HCT116 (cell line): ENCODE measurements around the gene WWOX. TPM values are rescaled to one million over a fixed set of nuclear protein-coding genes. Genes with fewer than 3 reads are reported as not detected.

ENCODE experiments used
- ATAC-seq: fragments of 200-7000 bp; cut with Tn5 transposase; 2 replicates; pipeline ENCODE4 v1.9.1; 2020; ENCODE audit warnings: mild to moderate bottlenecking, moderate library complexity
- BruUV-seq: library from RNA; stranded (reverse); fragments of 400-500 nt; replicated peaks from 2 replicates; lab custom pipeline; 2021; lab: Mats Ljungman, UMichigan
- CTCF ChIA-PET: fragments of 300-600 bp; sonication (Branson Sonifier 250); formaldehyde crosslinking; loops from one replicate; lab custom pipeline; 2021; ENCODE audit warnings: antibody characterized with exemption; lab: Charles Lee
- POLR2A ChIA-PET: fragments of 300-600, 350-600 bp; sonication (Branson Sonifier 250); formaldehyde crosslinking; loops from one replicate; lab custom pipeline; 2021; ENCODE audit warnings: antibody characterized with exemption; lab: Charles Lee
- RAD21 ChIA-PET, 2 experiments: fragments of 300-600 bp; sonication (Branson Sonifier 250); formaldehyde crosslinking; loops; one replicate each; lab custom pipeline; 2023; ENCODE audit warnings: low total read pairs in 2 of 2; ENCODE audit not compliant: uncharacterized antibody in 2 of 2, unreplicated experiment in 2 of 2, low non-redundant PET in 1 of 2; lab: Charles Lee
- DNase-seq: peaks from one replicate; pipeline ENCODE4 v3.0.0-alpha.2; 2010; ENCODE audit warnings: low read depth, low spot score
- H2AFZ ChIP-seq: fragments of 200-600 bp; shearing (Covaris generic), sonication (generic); 2 replicates; pipeline ENCODE4 v1.6.1; 2017; ENCODE audit warnings: low read depth, mixed run types, mixed read lengths, antibody characterized with exemption, low read length; ENCODE audit not compliant: poor library complexity, severe bottlenecking
- H3K27ac ChIP-seq: 2 replicates; pipeline ENCODE4 v1.5.1; 2012; ENCODE audit warnings: low read depth, low read length
- H3K27me3 ChIP-seq: fragments of 200-600 bp; sonication (generic); 2 replicates; pipeline ENCODE4 v1.6.1; 2016; ENCODE audit warnings: mixed run types, low read length, mixed read lengths; ENCODE audit not compliant: insufficient read depth
- H3K36me3 ChIP-seq, 2 experiments: fragments of 200-500 bp in 1 of 2; fragments of 200-600 bp in 1 of 2; sonication (Bioruptor generic) in 1 of 2; sonication (generic) in 1 of 2; 2 replicates each; pipeline versions ENCODE4 v1.5.1 to v1.6.1; 2014 to 2016; ENCODE audit warnings: low read length in 2 of 2, inconsistent platforms in 1 of 2, mixed read lengths in 1 of 2, mixed run types in 1 of 2; ENCODE audit not compliant: insufficient read depth in 2 of 2, control insufficient read depth in 1 of 2
- H3K4me1 ChIP-seq, 2 experiments: fragments of 200-600 bp in 1 of 2; sonication (generic) in 1 of 2; 2 replicates each; pipeline versions ENCODE4 v1.5.1 to v1.6.1; 2012 to 2017; ENCODE audit warnings: low read length in 2 of 2, inconsistent platforms in 1 of 2, mild to moderate bottlenecking in 1 of 2, mixed read lengths in 1 of 2, mixed run types in 1 of 2, moderate library complexity in 1 of 2; ENCODE audit not compliant: insufficient read depth in 2 of 2, control insufficient read depth in 1 of 2
- H3K4me2 ChIP-seq: fragments of 200-600 bp; sonication (generic); 2 replicates; pipeline ENCODE4 v1.6.1; 2017; ENCODE audit warnings: mixed run types, low read length, mixed read lengths
- H3K4me3 ChIP-seq, 2 experiments: fragments of 200-600 bp in 1 of 2; sonication (generic) in 1 of 2; replicated peaks in 1 of 2; 2 replicates each; pipeline ENCODE4 v1.5.1; 2011 to 2016; ENCODE audit warnings: low read length in 2 of 2, control low read depth in 1 of 2, low read depth in 1 of 2, mild to moderate bottlenecking in 1 of 2, mixed read lengths in 1 of 2, mixed run types in 1 of 2
- H3K79me2 ChIP-seq: fragments of 200-600 bp; sonication (generic); 2 replicates; pipeline ENCODE4 v1.6.1; 2017; ENCODE audit warnings: mild to moderate bottlenecking, mixed run types, low read length, moderate library complexity, mixed read lengths; ENCODE audit not compliant: insufficient read depth
- H3K9ac ChIP-seq: fragments of 200-600 bp; sonication (generic); 2 replicates; pipeline ENCODE4 v1.6.1; 2016; ENCODE audit warnings: low read length, mixed read lengths
- H3K9me2 ChIP-seq: fragments of 200-600 bp; sonication (generic), shearing (Covaris generic); 2 replicates; pipeline ENCODE4 v1.6.1; 2017; ENCODE audit warnings: mixed run types, mild to moderate bottlenecking, moderate library complexity; ENCODE audit not compliant: insufficient read depth
- H3K9me3 ChIP-seq, 2 experiments: fragments of 200-500 bp in 1 of 2; fragments of 200-600 bp in 1 of 2; sonication (Bioruptor generic) in 1 of 2; sonication (generic) in 1 of 2; 2 replicates each; pipeline ENCODE4 v1.6.1; 2014 to 2017; ENCODE audit warnings: low read length in 2 of 2, mixed read lengths in 2 of 2, inconsistent platforms in 1 of 2, low read depth in 1 of 2, mild to moderate bottlenecking in 1 of 2, mixed run types in 1 of 2, moderate library complexity in 1 of 2; ENCODE audit not compliant: control insufficient read depth in 1 of 2, insufficient read depth in 1 of 2
- H4K20me1 ChIP-seq: fragments of 200-600 bp; sonication (generic), shearing (Covaris generic); 2 replicates; pipeline ENCODE4 v1.6.1; 2017; ENCODE audit warnings: mixed run types, mild to moderate bottlenecking, moderate library complexity; ENCODE audit not compliant: insufficient read depth
- EGR1 ChIP-seq: IDR thresholded peaks from 2 replicates; pipeline ENCODE4 v1.6.1; 2012; ENCODE audit warnings: low read depth
- ELF1 ChIP-seq: IDR thresholded peaks from 2 replicates; pipeline ENCODE4 v1.6.1; 2012; ENCODE audit warnings: low read depth, borderline replicate concordance
- EZH2 ChIP-seq: fragments of 200-600 bp; sonication (generic); IDR thresholded peaks from 2 replicates; pipeline ENCODE4 v1.6.1; 2017; ENCODE audit warnings: antibody characterized with exemption, mixed run types
- FOSL1 ChIP-seq: IDR thresholded peaks from 2 replicates; pipeline ENCODE4 v1.6.1; 2012; ENCODE audit warnings: low read depth
- POLR2A ChIP-seq: IDR thresholded peaks from 2 replicates; pipeline ENCODE4 v1.7.0; 2011; ENCODE audit warnings: borderline replicate concordance; ENCODE audit not compliant: insufficient read depth, insufficient read length; ENCODE audit errors: extremely low read depth
- POLR2AphosphoS5 ChIP-seq: IDR thresholded peaks from 2 replicates; pipeline ENCODE4 v1.6.1; 2011; ENCODE audit warnings: mild to moderate bottlenecking, low read depth, low read length, moderate library complexity
- SP1 ChIP-seq: IDR thresholded peaks from 2 replicates; pipeline ENCODE4 v1.6.1; 2012; ENCODE audit warnings: low read depth
- SRF ChIP-seq: IDR thresholded peaks from 2 replicates; pipeline ENCODE4 v1.6.1; 2012; ENCODE audit warnings: low read depth
- TCF7L2 ChIP-seq: IDR thresholded peaks from 2 replicates; pipeline ENCODE4 v1.7.0; 2011; ENCODE audit warnings: borderline replicate concordance, inconsistent platforms; ENCODE audit not compliant: insufficient read depth, insufficient read length; ENCODE audit errors: extremely low read depth
- YY1 ChIP-seq: IDR thresholded peaks from 2 replicates; pipeline ENCODE4 v1.6.1; 2011; ENCODE audit warnings: low read length, low read depth, moderate library complexity, mild to moderate bottlenecking; ENCODE audit not compliant: insufficient replicate concordance; ENCODE audit errors: extremely low read depth
- ZFX ChIP-seq: fragments of 450-650 bp; IDR thresholded peaks from 2 replicates; pipeline ENCODE4 v1.6.1; 2017
- intact Hi-C: fragments of 100-400 bp; cut with micrococcal nuclease; formaldehyde crosslinking; loops from 2 replicates; pipeline ENCODE4 v1.10.0; 2022
- total RNA-seq: library from RNA; stranded (reverse); gene quantifications from one replicate; pipeline ENCODE4 v1.2.1, GENCODE V29; 2021; ENCODE audit not compliant: unreplicated experiment
- TF ChIP-seq, protein P1 (sequence below): IDR thresholded peaks from 2 replicates; pipeline ENCODE4 v1.6.1; 2011; ENCODE audit warnings: mild to moderate bottlenecking, low read length, moderate library complexity; ENCODE audit not compliant: insufficient replicate concordance; ENCODE audit errors: extremely low read depth
- TF ChIP-seq, protein P2 (sequence below), 3 experiments: fragments of 200-600 bp in 1 of 3; sonication (generic) in 1 of 3; IDR thresholded peaks in 2 of 3; conservative IDR thresholded peaks in 1 of 3; 2 replicates each; pipeline ENCODE4 v1.5.1; 2012 to 2017; ENCODE audit warnings: low read depth in 2 of 3, low read length in 2 of 3, antibody characterized with exemption in 1 of 3, borderline replicate concordance in 1 of 3, control low read depth in 1 of 3, mild to moderate bottlenecking in 1 of 3, mixed read lengths in 1 of 3, mixed run types in 1 of 3, moderate library complexity in 1 of 3; ENCODE audit not compliant: insufficient read depth in 1 of 3

WWOX gene
- total RNA-seq, 1 experiment from 2014 or later, result 13.7 TPM

DNA sequence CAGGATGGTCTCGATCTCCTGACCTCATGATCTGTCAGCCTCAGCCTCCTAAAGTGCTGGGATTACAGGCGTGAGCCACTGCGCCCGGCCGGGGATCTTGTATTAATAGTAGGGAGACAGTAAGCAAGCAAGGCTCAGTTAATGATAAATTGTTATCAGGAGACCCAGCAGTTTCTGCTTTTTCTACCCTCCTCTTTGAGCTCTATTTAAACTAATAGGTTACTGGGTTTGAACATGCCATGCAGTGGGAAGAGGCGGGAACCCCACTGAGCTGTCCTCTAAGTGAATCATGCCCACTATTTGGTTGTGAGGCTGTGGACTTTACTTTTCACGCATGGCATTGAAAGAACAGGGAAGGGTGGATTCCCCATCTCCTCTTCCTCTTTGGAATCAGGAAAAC, 223.9 kb downstream of the WWOX start:
- RAD21 ChIA-PET, result no interaction called here
- Histone ChIP-seq H3K9me3 (no peaks in the 10 kb centered on the region), H3K4me1 (no peaks in the 10 kb centered on the region), H3K36me3 (no peaks in the 10 kb centered on the region), H3K79me2 (no peaks in the 10 kb centered on the region), H3K9me2 (no peaks in the 10 kb centered on the region), H3K27ac (no peak overlapping the region), H3K4me2 (no peak overlapping the region), H3K4me3 (no peak overlapping the region), H4K20me1 (no peaks in the 10 kb centered on the region), H3K9ac (no peak overlapping the region), H3K27me3 (no peaks in the 10 kb centered on the region), H2AFZ (no peak overlapping the region)
- TF ChIP-seq POLR2AphosphoS5 (no peak), YY1 (no peak), POLR2A (no peak)
- TF ChIP-seq, protein P1, sequence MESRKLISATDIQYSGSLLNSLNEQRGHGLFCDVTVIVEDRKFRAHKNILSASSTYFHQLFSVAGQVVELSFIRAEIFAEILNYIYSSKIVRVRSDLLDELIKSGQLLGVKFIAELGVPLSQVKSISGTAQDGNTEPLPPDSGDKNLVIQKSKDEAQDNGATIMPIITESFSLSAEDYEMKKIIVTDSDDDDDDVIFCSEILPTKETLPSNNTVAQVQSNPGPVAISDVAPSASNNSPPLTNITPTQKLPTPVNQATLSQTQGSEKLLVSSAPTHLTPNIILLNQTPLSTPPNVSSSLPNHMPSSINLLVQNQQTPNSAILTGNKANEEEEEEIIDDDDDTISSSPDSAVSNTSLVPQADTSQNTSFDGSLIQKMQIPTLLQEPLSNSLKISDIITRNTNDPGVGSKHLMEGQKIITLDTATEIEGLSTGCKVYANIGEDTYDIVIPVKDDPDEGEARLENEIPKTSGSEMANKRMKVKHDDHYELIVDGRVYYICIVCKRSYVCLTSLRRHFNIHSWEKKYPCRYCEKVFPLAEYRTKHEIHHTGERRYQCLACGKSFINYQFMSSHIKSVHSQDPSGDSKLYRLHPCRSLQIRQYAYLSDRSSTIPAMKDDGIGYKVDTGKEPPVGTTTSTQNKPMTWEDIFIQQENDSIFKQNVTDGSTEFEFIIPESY, result no peak
- no TSS peak for BruUV-seq
- CTCF ChIA-PET, result no interaction called here
- intact Hi-C loops, result no loop called here
- POLR2A ChIA-PET, result no interaction called here
- no peak for DNase-seq
- no peak for ATAC-seq

DNA sequence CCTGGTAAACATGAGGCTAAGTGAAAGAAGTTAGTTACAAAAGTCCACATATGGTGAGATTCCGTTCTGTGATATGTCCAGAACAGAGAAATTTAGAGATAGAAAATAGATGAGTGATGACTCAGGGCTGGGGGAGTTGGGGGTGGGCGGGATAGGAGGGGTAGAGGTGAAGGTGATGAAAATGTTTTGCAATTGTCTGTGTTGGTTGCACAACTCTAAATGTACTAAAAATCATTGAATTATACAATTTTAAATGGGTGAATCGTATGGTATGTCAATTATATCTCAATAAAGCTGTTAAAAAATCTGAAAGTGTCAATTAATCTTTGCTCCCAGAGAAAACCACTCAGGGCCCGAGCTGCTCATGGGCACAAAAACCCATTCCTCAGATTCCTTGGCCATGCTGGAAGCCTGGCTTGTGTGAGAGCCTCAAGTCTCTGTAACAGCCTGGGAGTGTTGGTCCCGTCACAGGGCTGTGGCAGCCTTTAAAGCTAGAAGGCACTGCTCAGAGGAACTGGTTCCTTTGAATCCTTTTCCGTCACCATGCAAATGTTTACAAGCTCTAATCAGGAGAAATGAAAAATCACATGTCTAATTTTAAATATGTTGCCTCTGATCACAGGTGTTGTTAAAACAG, 225.3 kb downstream of the WWOX start:
- ChIA-PET RAD21 (no interaction called here), POLR2A (no interaction called here), CTCF (no interaction called here)
- no peak overlapping the region for H3K4me3 ChIP-seq
- H4K20me1 ChIP-seq, result no peaks in the 10 kb centered on the region
- H3K27me3 ChIP-seq, result no peaks in the 10 kb centered on the region
- no peak for ATAC-seq
- no peaks in the 10 kb centered on the region for H3K9me3 ChIP-seq
- no peaks in the 10 kb centered on the region for H3K79me2 ChIP-seq
- TF ChIP-seq, protein P1, result no peak
- TF ChIP-seq SP1 (no peak), YY1 (no peak), EGR1 (no peak), EZH2 (no peak), ELF1 (no peak), SRF (no peak), FOSL1 (no peak), ZFX (no peak), TCF7L2 (no peak), POLR2AphosphoS5 (no peak)
- TF ChIP-seq, protein P2, sequence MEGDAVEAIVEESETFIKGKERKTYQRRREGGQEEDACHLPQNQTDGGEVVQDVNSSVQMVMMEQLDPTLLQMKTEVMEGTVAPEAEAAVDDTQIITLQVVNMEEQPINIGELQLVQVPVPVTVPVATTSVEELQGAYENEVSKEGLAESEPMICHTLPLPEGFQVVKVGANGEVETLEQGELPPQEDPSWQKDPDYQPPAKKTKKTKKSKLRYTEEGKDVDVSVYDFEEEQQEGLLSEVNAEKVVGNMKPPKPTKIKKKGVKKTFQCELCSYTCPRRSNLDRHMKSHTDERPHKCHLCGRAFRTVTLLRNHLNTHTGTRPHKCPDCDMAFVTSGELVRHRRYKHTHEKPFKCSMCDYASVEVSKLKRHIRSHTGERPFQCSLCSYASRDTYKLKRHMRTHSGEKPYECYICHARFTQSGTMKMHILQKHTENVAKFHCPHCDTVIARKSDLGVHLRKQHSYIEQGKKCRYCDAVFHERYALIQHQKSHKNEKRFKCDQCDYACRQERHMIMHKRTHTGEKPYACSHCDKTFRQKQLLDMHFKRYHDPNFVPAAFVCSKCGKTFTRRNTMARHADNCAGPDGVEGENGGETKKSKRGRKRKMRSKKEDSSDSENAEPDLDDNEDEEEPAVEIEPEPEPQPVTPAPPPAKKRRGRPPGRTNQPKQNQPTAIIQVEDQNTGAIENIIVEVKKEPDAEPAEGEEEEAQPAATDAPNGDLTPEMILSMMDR (IDR thresholded peaks at IDR 0.05 in 2 of 3, conservative IDR thresholded peaks at IDR 0.05 in 1 of 3; ENCODE audit: borderline replicate concordance in 1 of 3, insufficient read depth in 1 of 3, low read depth in 2 of 3, low read length in 2 of 3), result no peak
- BruUV-seq, result no TSS peak
- H3K9me2 ChIP-seq, result no peaks in the 10 kb centered on the region
- no peaks in the 10 kb centered on the region for H3K4me1 ChIP-seq
- no peaks in the 10 kb centered on the region for H3K36me3 ChIP-seq
- H2AFZ ChIP-seq, result no peak overlapping the region
- no peak for DNase-seq
- intact Hi-C loops, result no loop called here
- H3K4me2 ChIP-seq, result no peak overlapping the region
- no peak overlapping the region for H3K9ac ChIP-seq
- H3K27ac ChIP-seq, result no peak overlapping the region
